GM12872 (cell line): Measurements from ENCODE around the gene HTT.

Experiments used
- CTCF ChIP-seq: IDR thresholded peaks from 3 replicates; pipeline ENCODE4 v1.5.1; 2011; ENCODE audit warnings: low read depth, mild to moderate bottlenecking, low read length, moderate library complexity; ENCODE audit not compliant: insufficient read depth

Gene HTT

GRCh38 chr4:3111461-3111860 lies 37.0 kb downstream of the HTT start:
- TF ChIP-seq CTCF: no peak

- TF ChIP-seq CTCF: no peak
Observed at GRCh38 chr4:3112201-3112600, 37.7 kb downstream of the HTT start.

GRCh38 chr4:3112609-3113469 lies 38.4 kb downstream of the HTT start:
- TF ChIP-seq CTCF: no peak

- TF ChIP-seq CTCF: no peak
Observed at GRCh38 chr4:3114377-3114776, 39.9 kb downstream of the HTT start.

- TF ChIP-seq CTCF: no peak
Observed at GRCh38 chr4:3115637-3116270, 41.3 kb downstream of the HTT start.

- TF ChIP-seq CTCF: no peak
Observed at GRCh38 chr4:3116955-3117354, 42.5 kb downstream of the HTT start.

- no peak for TF ChIP-seq CTCF
Observed at GRCh38 chr4:3118312-3118711, 43.8 kb downstream of the HTT start.
